ENCODE measurements around the gene RAD51.

DNA sequence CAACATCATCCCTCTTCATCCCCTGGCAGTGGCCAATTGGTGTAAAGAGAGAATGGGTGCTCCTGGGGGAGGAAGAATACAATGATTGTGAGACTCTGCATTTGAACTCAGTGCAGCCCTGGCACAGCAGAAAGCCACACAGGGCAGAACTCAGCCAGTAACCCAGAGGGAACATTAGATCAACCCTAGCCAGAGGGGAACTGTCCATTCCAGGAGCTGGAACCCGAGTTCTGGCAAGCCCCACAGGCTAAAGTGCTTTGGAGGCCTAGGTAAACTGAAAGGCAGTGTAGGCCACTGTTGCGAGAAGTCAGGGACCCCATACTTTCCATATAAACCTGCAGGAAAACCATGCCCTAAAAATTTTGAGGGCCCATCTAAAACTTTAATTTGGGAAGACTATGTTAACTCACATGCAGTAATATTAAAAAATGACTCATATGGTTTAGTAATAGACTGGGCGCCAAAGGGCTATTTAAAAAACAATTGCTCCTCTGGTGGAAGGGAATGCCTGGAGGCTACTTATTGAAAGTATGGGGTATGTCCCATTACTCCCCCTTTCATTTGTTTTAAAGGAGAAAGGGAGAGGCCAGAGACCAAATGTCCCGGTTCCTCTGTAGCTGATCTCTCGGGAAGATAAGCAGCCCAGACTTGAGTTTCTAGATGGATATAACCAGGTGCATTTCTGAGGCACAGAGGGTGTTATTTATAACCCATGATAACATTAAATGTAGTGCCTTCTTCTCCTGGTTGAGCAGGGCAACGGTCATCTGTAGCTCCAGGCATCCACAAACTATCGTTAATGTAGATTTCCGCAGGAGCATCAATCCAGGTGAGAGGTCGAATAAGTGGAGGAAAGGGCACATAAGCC lies 5.8 kb upstream of the RAD51 start:
- TF ChIP-seq POLR2A (IDR thresholded peaks at IDR 0.05), result no peak
- TF ChIP-seq, protein P1, sequence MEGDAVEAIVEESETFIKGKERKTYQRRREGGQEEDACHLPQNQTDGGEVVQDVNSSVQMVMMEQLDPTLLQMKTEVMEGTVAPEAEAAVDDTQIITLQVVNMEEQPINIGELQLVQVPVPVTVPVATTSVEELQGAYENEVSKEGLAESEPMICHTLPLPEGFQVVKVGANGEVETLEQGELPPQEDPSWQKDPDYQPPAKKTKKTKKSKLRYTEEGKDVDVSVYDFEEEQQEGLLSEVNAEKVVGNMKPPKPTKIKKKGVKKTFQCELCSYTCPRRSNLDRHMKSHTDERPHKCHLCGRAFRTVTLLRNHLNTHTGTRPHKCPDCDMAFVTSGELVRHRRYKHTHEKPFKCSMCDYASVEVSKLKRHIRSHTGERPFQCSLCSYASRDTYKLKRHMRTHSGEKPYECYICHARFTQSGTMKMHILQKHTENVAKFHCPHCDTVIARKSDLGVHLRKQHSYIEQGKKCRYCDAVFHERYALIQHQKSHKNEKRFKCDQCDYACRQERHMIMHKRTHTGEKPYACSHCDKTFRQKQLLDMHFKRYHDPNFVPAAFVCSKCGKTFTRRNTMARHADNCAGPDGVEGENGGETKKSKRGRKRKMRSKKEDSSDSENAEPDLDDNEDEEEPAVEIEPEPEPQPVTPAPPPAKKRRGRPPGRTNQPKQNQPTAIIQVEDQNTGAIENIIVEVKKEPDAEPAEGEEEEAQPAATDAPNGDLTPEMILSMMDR (IDR thresholded peaks at IDR 0.05), result no peak
- no peak for TF ChIP-seq POLR2AphosphoS5 (IDR thresholded peaks at IDR 0.05)
- no peak for TF ChIP-seq EP300 (IDR thresholded peaks at IDR 0.05; ENCODE audit: low read depth)
